HepG2 (cell line): ENCODE measurements around the gene NEU1. TPM values are rescaled to one million over a fixed set of nuclear protein-coding genes. Genes with fewer than 3 reads are reported as not detected.

ENCODE experiments used
- CAMTA2 ChIP-seq: sonication (generic); formaldehyde crosslinking; IDR thresholded peaks from 2 replicates; pipeline ENCODE4 v1.4.0; 2020; ENCODE audit warnings: mild to moderate bottlenecking, missing genetic modification reagents, borderline replicate concordance
- ERF ChIP-seq: IDR thresholded peaks from 2 replicates; pipeline ENCODE4 v1.6.1; 2018; ENCODE audit warnings: missing biosample characterization, missing genetic modification reagents
- ISL2 ChIP-seq: sonication (generic); formaldehyde crosslinking; IDR thresholded peaks from 2 replicates; pipeline ENCODE4 v1.5.0; 2020; ENCODE audit warnings: missing genetic modification reagents
- MIER2 ChIP-seq: IDR thresholded peaks from 2 replicates; pipeline ENCODE4 v1.6.1; 2016; ENCODE audit warnings: missing biosample characterization, missing genetic modification reagents
- MXI1 ChIP-seq: IDR thresholded peaks from 3 replicates; pipeline ENCODE4 v1.6.1; 2012; ENCODE audit warnings: low read depth, low read length, inconsistent platforms, borderline replicate concordance
- NFYC ChIP-seq: IDR thresholded peaks from 2 replicates; pipeline ENCODE4 v1.6.1; 2016; ENCODE audit warnings: missing genetic modification reagents, missing compliant biosample characterization
- POLR2A ChIP-seq, 2 experiments: IDR thresholded peaks; 2 replicates each; pipeline ENCODE4 v1.6.1; 2011; ENCODE audit warnings: low read depth in 2 of 2, low read length in 2 of 2, mild to moderate bottlenecking in 1 of 2, moderate library complexity in 1 of 2; ENCODE audit not compliant: insufficient read depth in 1 of 2
- REPIN1 ChIP-seq: sonication (generic); formaldehyde crosslinking; IDR thresholded peaks from 2 replicates; pipeline ENCODE4 v1.8.0; 2022; ENCODE audit warnings: missing genetic modification reagents, low read depth, mild to moderate bottlenecking, borderline replicate concordance
- RFX3 ChIP-seq: IDR thresholded peaks from 2 replicates; pipeline ENCODE4 v1.6.1; 2016; ENCODE audit warnings: missing biosample characterization, missing genetic modification reagents
- RXRB ChIP-seq: IDR thresholded peaks from 2 replicates; pipeline ENCODE4 v1.6.1; 2016; ENCODE audit warnings: borderline replicate concordance, missing genetic modification reagents, missing compliant biosample characterization
- SMAD1 ChIP-seq: sonication (generic); formaldehyde crosslinking; IDR thresholded peaks from 2 replicates; pipeline ENCODE4 v1.4.0; 2020; ENCODE audit warnings: missing genetic modification reagents, low read depth, mild to moderate bottlenecking, borderline replicate concordance
- SNRNP70 ChIP-seq: fragments of 200-400 bp; formaldehyde crosslinking; IDR thresholded peaks from 2 replicates; pipeline ENCODE4 v1.6.1; 2017; ENCODE audit warnings: mild to moderate bottlenecking, low read depth, low read length, moderate library complexity
- ZBTB20 ChIP-seq: sonication (generic); formaldehyde crosslinking; IDR thresholded peaks from 2 replicates; pipeline ENCODE4 v1.8.1; 2023; ENCODE audit warnings: missing genetic modification reagents, low read depth, mild to moderate bottlenecking, borderline replicate concordance
- ZIK1 ChIP-seq: sonication (generic); formaldehyde crosslinking; IDR thresholded peaks from 2 replicates; pipeline ENCODE4 v1.5.0; 2020; ENCODE audit warnings: mild to moderate bottlenecking, low read depth, missing genetic modification reagents, borderline replicate concordance
- ZKSCAN1 ChIP-seq: fragments of 150-350 bp; IDR thresholded peaks from 2 replicates; pipeline ENCODE4 v1.6.1; 2014; ENCODE audit warnings: low read length
- ZMAT3 ChIP-seq: sonication (generic); formaldehyde crosslinking; conservative IDR thresholded peaks from 2 replicates; pipeline ENCODE4 v1.7.0; 2021; ENCODE audit warnings: missing genetic modification reagents
- ZNF17 ChIP-seq: sonication (generic); formaldehyde crosslinking; IDR thresholded peaks from 2 replicates; pipeline ENCODE4 v1.5.0; 2020; ENCODE audit warnings: mild to moderate bottlenecking, missing genetic modification reagents
- ZNF547 ChIP-seq: sonication (generic); formaldehyde crosslinking; IDR thresholded peaks from 2 replicates; pipeline ENCODE4 v1.5.1; 2020; ENCODE audit warnings: mild to moderate bottlenecking, missing genetic modification reagents
- ZNF569 ChIP-seq: sonication (generic); formaldehyde crosslinking; IDR thresholded peaks from 2 replicates; pipeline ENCODE4 v1.5.0; 2020; ENCODE audit warnings: mild to moderate bottlenecking, missing genetic modification reagents, moderate library complexity, borderline replicate concordance
- ZNF883 ChIP-seq: sonication (generic); formaldehyde crosslinking; IDR thresholded peaks from 2 replicates; pipeline ENCODE4 v1.5.1; 2020; ENCODE audit warnings: mild to moderate bottlenecking, missing genetic modification reagents; ENCODE audit errors: not compliant biosample characterization
- polyA plus RNA-seq, 8 experiments: library from polyadenylated mRNA; depleted of rRNA in 3 of 8; stranded (reverse) in 7 of 8; unstranded in 1 of 8; fragments of >200 nt; fragmentation: Illumina TruSeq in 4 of 8; extraction: Trizol in 4 of 8; gene quantifications; 2 replicates each; pipeline versions ENCODE4 v1.2.1 to v1.2.3, GENCODE V29; 2011 to 2016; ENCODE audit warnings: low read depth in 4 of 8, missing spikeins in 1 of 8, mixed read lengths in 1 of 8; ENCODE audit not compliant: insufficient read depth in 1 of 8
- total RNA-seq, 5 experiments: library from RNA; depleted of rRNA; stranded (reverse); fragments of >200 nt; fragmentation: Illumina TruSeq; extraction: Trizol; gene quantifications; 2 replicates each; pipeline ENCODE4 v1.2.3, GENCODE V29; 2016; ENCODE audit warnings: low read depth in 1 of 5
- TF ChIP-seq, protein P1 (sequence below): sonication (generic); formaldehyde crosslinking; conservative IDR thresholded peaks from 2 replicates; pipeline ENCODE4 v1.4.0; 2020; ENCODE audit warnings: mild to moderate bottlenecking, missing genetic modification reagents, moderate library complexity
- TF ChIP-seq, protein P2 (sequence below): sonication (generic); formaldehyde crosslinking; IDR thresholded peaks from 2 replicates; pipeline ENCODE4 v1.4.0; 2020; ENCODE audit warnings: missing genetic modification reagents
- TF ChIP-seq, protein P3 (sequence below): sonication (generic); formaldehyde crosslinking; IDR thresholded peaks from 2 replicates; pipeline ENCODE4 v1.5.1; 2020; ENCODE audit warnings: missing genetic modification reagents, mild to moderate bottlenecking, borderline replicate concordance

Gene NEU1
- total and polyA plus RNA-seq, 2 of the 13 experiments (the other 11 are each of a cell fraction or from before 2014, with no cell fraction given): 215 to 297 TPM

GRCh38 chr6:31862344-31863235 lies at the start of gene NEU1 (continued):
- TF ChIP-seq, protein P1, sequence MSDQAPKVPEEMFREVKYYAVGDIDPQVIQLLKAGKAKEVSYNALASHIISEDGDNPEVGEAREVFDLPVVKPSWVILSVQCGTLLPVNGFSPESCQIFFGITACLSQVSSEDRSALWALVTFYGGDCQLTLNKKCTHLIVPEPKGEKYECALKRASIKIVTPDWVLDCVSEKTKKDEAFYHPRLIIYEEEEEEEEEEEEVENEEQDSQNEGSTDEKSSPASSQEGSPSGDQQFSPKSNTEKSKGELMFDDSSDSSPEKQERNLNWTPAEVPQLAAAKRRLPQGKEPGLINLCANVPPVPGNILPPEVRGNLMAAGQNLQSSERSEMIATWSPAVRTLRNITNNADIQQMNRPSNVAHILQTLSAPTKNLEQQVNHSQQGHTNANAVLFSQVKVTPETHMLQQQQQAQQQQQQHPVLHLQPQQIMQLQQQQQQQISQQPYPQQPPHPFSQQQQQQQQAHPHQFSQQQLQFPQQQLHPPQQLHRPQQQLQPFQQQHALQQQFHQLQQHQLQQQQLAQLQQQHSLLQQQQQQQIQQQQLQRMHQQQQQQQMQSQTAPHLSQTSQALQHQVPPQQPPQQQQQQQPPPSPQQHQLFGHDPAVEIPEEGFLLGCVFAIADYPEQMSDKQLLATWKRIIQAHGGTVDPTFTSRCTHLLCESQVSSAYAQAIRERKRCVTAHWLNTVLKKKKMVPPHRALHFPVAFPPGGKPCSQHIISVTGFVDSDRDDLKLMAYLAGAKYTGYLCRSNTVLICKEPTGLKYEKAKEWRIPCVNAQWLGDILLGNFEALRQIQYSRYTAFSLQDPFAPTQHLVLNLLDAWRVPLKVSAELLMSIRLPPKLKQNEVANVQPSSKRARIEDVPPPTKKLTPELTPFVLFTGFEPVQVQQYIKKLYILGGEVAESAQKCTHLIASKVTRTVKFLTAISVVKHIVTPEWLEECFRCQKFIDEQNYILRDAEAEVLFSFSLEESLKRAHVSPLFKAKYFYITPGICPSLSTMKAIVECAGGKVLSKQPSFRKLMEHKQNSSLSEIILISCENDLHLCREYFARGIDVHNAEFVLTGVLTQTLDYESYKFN (CRISPR knock-in tag): peak; percentile 69
- peak; percentile 97 for TF ChIP-seq NFYC
- no peak; the same call in 1 of the 2 replicates for TF ChIP-seq CAMTA2 (CRISPR knock-in tag)
- TF ChIP-seq RFX3 (CRISPR knock-in tag): no peak
- peak; percentile 91 for TF ChIP-seq ERF
- TF ChIP-seq SNRNP70: no peak
- no peak for TF ChIP-seq ZKSCAN1
- TF ChIP-seq ZIK1 (CRISPR knock-in tag): 0 out of 2 replicates have a peak, but pooled peaks have one; percentile 52
- peak; percentile 71 for TF ChIP-seq RXRB (CRISPR knock-in tag)
- peak in 1 of 2 experiments; percentile 100; a peak in 2 of 4 replicates for TF ChIP-seq POLR2A (IDR thresholded peaks at IDR 0.05; ENCODE audit: insufficient read depth in 1 of 2, low read depth in 2 of 2, low read length in 2 of 2)
- no peak for TF ChIP-seq ZMAT3
- peak; percentile 41; the same call in 1 of the 2 replicates for TF ChIP-seq ZNF547 (CRISPR knock-in tag)
- TF ChIP-seq ZNF569 (CRISPR knock-in tag): no peak; the same call in 1 of the 2 replicates
- TF ChIP-seq, protein P2, sequence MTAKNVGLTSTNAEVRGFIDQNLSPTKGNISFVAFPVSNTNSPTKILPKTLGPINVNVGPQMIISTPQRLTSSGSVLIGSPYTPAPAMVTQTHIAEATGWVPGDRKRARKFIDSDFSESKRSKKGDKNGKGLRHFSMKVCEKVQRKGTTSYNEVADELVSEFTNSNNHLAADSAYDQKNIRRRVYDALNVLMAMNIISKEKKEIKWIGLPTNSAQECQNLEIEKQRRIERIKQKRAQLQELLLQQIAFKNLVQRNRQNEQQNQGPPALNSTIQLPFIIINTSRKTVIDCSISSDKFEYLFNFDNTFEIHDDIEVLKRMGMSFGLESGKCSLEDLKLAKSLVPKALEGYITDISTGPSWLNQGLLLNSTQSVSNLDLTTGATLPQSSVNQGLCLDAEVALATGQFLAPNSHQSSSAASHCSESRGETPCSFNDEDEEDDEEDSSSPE: peak; percentile 96
- peak; percentile 87; the same call in 2 of the 3 replicates for TF ChIP-seq MXI1
- peak; percentile 76 for TF ChIP-seq ZNF883 (CRISPR knock-in tag)
- TF ChIP-seq REPIN1 (CRISPR knock-in tag): peak; percentile 94
- peak; percentile 18; the same call in 1 of the 2 replicates for TF ChIP-seq MIER2 (CRISPR knock-in tag)
- TF ChIP-seq, protein P3, sequence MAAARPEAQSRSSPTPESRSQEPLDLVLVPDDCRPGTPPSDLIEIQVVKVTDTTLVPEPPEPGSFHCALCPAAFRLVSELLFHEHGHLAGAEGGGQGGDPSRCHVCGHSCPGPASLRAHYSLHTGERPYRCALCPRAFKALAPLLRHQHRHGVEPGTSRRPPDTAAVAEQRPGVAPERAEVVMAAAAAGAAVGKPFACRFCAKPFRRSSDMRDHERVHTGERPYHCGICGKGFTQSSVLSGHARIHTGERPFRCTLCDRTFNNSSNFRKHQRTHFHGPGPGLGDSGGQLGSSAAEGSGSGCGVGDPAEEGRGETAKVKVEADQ (CRISPR knock-in tag): peak; percentile 38; the same call in 1 of the 2 replicates
- TF ChIP-seq ZBTB20 (CRISPR knock-in tag): no peak; the same call in 1 of the 2 replicates
- TF ChIP-seq ISL2 (CRISPR knock-in tag): peak; percentile 72; the same call in 1 of the 2 replicates
- no peak for TF ChIP-seq ZNF17
- peak; percentile 7; the same call in 1 of the 2 replicates for TF ChIP-seq SMAD1 (CRISPR knock-in tag)
